ENCODE results near the gene SUFU.

DNA sequence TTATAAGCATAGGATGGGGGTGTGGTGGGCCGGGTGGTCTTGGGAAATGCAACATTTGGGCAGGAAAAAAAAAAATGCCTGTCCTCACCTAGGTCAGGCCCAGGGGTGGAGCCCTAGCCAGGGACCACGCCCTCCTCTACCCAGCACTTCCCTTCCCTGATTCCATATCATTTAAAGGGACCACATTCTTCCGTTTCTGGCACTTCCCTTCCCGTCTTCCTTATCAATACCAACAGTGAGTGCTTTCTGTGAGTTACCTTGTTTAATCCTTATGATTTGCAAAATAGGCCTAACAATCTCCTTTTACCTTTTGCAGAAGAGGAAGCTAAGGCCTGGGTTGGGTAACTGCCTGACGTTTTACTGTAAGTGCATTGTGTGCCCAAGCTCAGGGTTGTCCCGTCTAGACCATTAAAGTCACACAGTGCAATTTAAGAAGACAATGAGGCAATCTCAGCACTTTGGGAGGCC, 35.8 kb upstream of the SUFU start:
- TF ChIP-seq POLR2A (IDR thresholded peaks at IDR 0.05; ENCODE audit: low read depth, low read length) (no peak), TAF1 (IDR thresholded peaks at IDR 0.05; ENCODE audit: low read depth, low read length) (no peak)

Measured in GM12891 (cell line).